Mesodermal cell (in vitro differentiated cells): ENCODE results near the gene KREMEN1. TPM values are rescaled to one million over a fixed set of nuclear protein-coding genes. Genes with fewer than 3 reads are reported as not detected.

Experiments used
- H3K27ac ChIP-seq: 2 replicates; pipeline ENCODE4 v1.7.0; 2013; ENCODE audit warnings: mild to moderate bottlenecking, low read depth, low read length, moderate library complexity; ENCODE audit not compliant: severe bottlenecking
- H3K36me3 ChIP-seq: 2 replicates; pipeline ENCODE4 v1.7.1; 2013; ENCODE audit warnings: mild to moderate bottlenecking, low read length, moderate library complexity; ENCODE audit not compliant: control insufficient read depth, insufficient read depth
- H3K4me1 ChIP-seq: one replicate; pipeline ENCODE4 v1.7.1; 2013; ENCODE audit warnings: mild to moderate bottlenecking, low read length; ENCODE audit not compliant: insufficient read depth, control insufficient read depth, poor library complexity, severe bottlenecking
- H3K4me3 ChIP-seq: 2 replicates; pipeline ENCODE4 v1.7.0; 2013; ENCODE audit warnings: low read length, control low read depth, mild to moderate bottlenecking; ENCODE audit not compliant: insufficient read depth, poor library complexity, severe bottlenecking; ENCODE audit errors: extremely low read depth
- H3K9me3 ChIP-seq: 2 replicates; pipeline ENCODE4 v1.7.1; 2013; ENCODE audit warnings: mild to moderate bottlenecking, low read length, moderate library complexity; ENCODE audit not compliant: control insufficient read depth
- WGBS, 2 experiments: methylation state at CpG; one replicate each; pipeline ENCODE4 v1.1.5; 2013; ENCODE audit warnings: missing lambda C conversion rate in 2 of 2; ENCODE audit not compliant: insufficient coverage in 2 of 2; 5-methylcytosine and 5-hydroxymethylcytosine counted together
- polyA plus RNA-seq, 2 experiments: library from polyadenylated mRNA; stranded (reverse); fragments of 50-300 nt; gene quantifications; one replicate each; pipeline ENCODE4 v1.2.3, GENCODE V29; 2013

KREMEN1 gene, protein sequence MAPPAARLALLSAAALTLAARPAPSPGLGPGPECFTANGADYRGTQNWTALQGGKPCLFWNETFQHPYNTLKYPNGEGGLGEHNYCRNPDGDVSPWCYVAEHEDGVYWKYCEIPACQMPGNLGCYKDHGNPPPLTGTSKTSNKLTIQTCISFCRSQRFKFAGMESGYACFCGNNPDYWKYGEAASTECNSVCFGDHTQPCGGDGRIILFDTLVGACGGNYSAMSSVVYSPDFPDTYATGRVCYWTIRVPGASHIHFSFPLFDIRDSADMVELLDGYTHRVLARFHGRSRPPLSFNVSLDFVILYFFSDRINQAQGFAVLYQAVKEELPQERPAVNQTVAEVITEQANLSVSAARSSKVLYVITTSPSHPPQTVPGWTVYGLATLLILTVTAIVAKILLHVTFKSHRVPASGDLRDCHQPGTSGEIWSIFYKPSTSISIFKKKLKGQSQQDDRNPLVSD
- polyA plus RNA-seq (2013, experiment 1 of 2): 21.5 TPM
- polyA plus RNA-seq (2013, experiment 2 of 2): 15.1 TPM

DNA sequence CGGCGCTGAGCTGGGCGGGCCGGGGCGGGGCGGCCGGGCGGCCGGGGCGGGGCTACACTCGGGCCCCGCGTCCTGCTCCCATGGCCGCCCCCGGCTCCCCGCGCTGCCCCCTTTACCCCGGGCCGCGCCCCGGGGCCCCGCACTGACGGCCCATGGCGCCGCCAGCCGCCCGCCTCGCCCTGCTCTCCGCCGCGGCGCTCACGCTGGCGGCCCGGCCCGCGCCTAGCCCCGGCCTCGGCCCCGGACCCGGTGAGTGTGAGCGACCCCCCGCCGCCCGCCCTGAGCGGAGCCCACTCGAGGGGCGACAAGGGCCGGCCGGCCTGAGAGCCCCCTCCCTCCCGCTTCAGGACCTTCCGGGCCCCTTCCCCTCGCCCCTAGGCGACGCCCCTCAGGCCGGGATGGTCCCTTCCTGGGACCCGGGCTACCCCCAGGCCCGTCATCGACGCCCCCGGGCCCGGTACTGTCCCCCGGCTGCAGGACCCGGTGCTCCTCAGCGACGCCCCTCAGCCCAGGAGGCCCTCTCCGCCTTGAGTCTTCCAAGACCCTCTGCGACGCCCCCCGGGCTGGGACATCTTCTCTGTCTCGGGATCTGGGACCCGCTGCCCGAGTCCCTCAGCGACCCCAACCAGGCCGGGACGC lies at the start of gene KREMEN1:
Gene KREMEN1, plus strand, starts transcription at position 57 of the 639 bp plus-strand sequence. Its CDS starts 96 bp downstream, at position 153.
- peaks cover 5% of the 10 kb centered on the region for H3K4me1 ChIP-seq
- H3K36me3 ChIP-seq: no peaks in the 10 kb centered on the region
- H3K9me3 ChIP-seq: no peaks in the 10 kb centered on the region
- H3K4me3 ChIP-seq: peak within 1 kb of the TSS; percentile 60
- WGBS, 2 experiments: 0 to 1% methylated on average over 38 to 58 of the region's 76 CpGs
- H3K27ac ChIP-seq: no peak within 1 kb of the TSS

DNA sequence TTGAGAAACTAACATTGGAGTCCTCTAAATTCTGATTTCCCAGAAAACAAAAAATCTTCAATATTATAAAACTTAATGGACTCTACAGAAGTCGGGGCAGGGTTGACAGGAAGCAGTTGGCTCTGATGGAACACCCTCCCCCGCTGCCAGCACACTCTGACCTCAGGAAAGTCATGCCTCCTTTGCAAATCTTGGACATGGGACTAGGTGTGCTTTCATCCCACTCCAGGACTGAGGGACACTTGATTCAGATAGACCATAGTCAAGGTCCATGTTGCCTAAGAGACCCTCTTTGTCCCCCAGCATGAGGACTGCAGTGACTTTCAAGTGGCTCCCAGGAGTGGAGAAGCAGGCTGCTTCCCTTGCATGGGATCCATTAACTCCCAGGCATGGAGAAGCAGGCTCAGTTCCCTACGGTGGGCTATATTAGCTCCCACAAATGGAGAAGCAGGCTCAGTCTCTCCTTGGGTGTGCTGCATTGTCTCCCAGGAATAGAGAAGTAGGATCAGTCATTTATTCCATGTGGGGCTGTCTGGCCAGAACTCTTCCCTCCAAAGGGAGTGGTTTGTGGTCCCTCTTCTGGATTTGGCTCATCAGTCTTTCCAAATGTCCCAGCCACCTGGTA lies 49.6 kb upstream of the KREMEN1 start:
- H3K36me3 ChIP-seq: peaks cover 16% of the 10 kb centered on the region
- H3K4me1 ChIP-seq: peaks cover 19% of the 10 kb centered on the region
- no peak overlapping the region for H3K4me3 ChIP-seq
- no peak overlapping the region for H3K27ac ChIP-seq
- 87 to 100% methylated on average over 2 to 3 of the region's 3 CpGs for WGBS, 2 experiments
- H3K9me3 ChIP-seq: peaks cover 3% of the 10 kb centered on the region

DNA sequence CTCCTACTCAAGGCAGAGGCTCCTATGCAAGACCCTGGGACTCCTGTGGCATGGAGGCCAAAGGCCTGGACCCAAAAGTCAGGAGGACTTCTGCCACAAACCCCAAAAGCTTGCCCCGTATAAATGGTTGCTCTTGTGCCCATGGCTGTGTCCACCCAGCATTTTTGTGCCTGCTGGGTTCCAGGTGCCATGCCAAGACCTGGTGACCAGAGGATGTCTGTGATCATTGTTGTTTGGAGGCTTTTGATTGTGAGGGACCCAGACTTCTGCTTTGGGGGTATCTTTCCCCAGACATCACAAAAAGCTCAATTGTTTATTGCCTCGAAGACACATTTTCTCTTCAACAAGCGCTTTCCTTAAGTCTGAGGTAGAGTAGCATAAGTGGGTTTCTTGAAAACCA lies 46.3 kb upstream of the KREMEN1 start:
- 98 to 100% methylated on average over 1 to 3 of the region's 3 CpGs for WGBS, 2 experiments
- H3K27ac ChIP-seq: no peak overlapping the region
- H3K9me3 ChIP-seq: no peaks in the 10 kb centered on the region
- peaks cover 37% of the 10 kb centered on the region for H3K4me1 ChIP-seq
- no peak overlapping the region for H3K4me3 ChIP-seq
- peaks cover 11% of the 10 kb centered on the region for H3K36me3 ChIP-seq

DNA sequence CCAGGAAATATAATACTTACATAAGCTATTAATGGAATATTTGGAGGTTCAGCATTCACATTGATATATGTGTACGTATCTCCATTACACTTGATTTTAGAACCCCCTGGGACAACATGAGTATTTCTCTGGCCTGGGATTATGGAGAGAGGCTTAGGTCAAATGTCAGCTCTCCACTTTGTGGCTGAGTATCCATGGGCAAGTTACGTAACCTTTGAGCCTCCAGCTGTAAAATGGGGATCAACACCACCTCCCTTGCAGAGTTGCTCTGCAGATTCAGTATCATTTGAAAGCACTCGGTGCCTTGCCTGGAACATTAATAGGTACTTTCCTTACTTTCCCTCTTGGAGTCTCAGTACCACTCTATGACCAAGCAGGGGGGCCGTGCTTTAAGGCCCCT lies 44.4 kb upstream of the KREMEN1 start:
- 90 to 93% methylated on average over 3 of the region's 4 CpGs for WGBS, 2 experiments
- Histone ChIP-seq H3K9me3 (no peaks in the 10 kb centered on the region), H3K4me3 (no peak overlapping the region), H3K27ac (no peak overlapping the region), H3K36me3 (peaks cover 11% of the 10 kb centered on the region), H3K4me1 (peaks cover 40% of the 10 kb centered on the region)

DNA sequence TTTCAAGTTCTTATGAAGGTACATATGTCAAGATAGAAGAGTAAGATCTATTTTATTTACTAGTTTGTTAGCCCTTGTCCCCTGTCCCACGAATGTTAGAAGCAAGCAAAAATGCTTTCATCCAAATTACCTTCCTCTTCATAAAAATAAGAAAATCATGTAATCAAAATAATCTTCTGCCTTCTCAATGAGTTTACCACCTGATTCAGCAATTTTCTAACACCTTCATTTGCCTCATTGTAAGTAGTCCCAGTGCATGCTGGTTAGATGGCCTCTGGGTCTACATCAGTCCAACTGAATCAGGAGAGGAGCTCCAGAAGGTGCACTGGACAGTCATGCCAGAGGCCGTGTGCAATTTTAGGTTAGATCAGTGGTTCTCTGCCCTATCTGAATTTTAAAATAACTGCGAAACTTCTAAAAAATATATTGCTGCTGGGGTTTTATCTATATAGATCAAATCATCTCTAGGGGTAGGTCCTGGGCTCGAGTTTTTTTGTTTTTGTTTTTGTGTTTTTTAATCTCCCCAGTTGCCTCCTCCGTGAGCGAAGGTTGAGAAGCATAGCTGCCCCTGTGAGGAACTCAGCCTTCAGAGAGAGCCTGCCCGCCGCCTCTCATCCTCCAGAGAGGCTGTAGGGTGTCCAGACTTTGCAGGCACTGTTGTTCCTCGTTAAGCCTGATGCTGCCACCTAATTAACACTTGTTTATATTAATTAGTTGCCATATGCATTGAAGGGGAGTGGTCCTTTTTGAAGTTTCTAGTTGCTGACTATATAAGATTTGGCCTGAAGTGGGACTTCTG lies 43.4 kb upstream of the KREMEN1 start:
- Histone ChIP-seq H3K36me3 (peaks cover 11% of the 10 kb centered on the region), H3K4me3 (no peak overlapping the region), H3K9me3 (no peaks in the 10 kb centered on the region), H3K27ac (peak overlapping the region; percentile 99), H3K4me1 (peaks cover 36% of the 10 kb centered on the region)
- WGBS, 2 experiments: 70 to 87% methylated on average over 3 to 5 of the region's 9 CpGs

DNA sequence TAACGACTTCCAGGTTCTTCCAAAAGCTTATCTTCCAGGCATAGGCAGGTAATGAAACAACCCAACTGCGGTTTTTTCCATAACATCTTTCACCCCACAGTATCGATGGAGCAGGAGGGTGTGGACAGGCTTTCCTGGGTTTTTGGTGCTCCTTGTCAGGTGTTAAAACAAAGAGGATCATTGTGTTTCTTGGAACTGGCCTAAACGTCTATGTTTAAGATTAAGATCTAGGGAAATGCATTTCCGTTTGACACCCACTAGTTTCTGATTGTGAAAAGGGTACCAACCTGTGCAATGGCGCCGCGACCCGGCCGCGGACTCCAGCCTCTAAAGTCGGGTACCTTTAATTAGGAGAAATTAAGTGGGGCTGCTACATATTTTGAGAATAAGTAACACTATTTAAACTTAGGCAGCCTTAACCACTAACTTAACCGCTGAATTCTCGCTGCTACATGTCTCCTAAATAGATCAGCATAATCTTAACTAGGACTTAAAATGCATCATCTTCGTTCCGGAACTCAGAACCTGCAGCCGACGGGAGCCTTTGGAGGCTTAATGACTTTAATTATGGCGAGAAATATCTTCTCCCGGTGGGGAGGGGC lies 42.7 kb upstream of the KREMEN1 start:
- peaks cover 35% of the 10 kb centered on the region for H3K4me1 ChIP-seq
- H3K4me3 ChIP-seq: peak overlapping the region; percentile 35
- 4 to 14% methylated on average over 4 to 9 of the region's 20 CpGs for WGBS, 2 experiments
- peak overlapping the region; percentile 99 for H3K27ac ChIP-seq
- H3K36me3 ChIP-seq: peaks cover 11% of the 10 kb centered on the region
- H3K9me3 ChIP-seq: no peaks in the 10 kb centered on the region

DNA sequence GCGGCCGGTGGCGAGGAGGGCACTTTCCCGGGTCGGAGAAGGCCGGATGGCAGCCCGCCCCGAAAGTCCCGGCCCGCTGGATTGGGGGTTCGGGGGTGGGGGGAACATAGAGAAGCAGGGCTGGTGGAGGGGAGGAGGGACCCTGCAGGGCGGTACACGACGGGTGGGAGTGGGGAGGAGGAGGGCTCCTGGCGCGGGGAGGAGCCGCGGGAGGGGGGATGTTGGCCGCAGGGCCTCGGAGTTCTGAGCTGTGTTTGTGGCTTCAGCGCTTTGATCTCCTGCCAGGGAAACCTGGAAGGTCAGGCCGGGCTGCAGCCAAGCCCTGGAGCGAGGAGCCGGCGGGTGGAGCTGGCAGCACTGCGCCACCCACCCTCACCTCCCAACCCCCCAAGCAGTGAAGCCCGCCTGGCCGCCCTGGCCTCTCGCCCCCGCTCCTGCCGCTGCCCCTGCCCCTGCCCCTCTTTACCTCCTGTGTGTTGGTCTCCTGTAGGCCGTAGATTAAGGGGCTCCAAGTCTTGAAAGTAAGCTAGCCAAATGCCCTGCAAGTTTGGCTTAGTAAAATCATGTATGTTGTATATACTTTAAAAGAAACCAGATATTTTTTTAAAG lies 42.1 kb upstream of the KREMEN1 start:
- Histone ChIP-seq H3K36me3 (peaks cover 11% of the 10 kb centered on the region), H3K4me3 (peak overlapping the region; percentile 35), H3K4me1 (peaks cover 35% of the 10 kb centered on the region), H3K27ac (peak overlapping the region; percentile 99), H3K9me3 (no peaks in the 10 kb centered on the region)
- WGBS, 2 experiments: 0 to 2% methylated on average over 4 to 19 of the region's 32 CpGs

DNA sequence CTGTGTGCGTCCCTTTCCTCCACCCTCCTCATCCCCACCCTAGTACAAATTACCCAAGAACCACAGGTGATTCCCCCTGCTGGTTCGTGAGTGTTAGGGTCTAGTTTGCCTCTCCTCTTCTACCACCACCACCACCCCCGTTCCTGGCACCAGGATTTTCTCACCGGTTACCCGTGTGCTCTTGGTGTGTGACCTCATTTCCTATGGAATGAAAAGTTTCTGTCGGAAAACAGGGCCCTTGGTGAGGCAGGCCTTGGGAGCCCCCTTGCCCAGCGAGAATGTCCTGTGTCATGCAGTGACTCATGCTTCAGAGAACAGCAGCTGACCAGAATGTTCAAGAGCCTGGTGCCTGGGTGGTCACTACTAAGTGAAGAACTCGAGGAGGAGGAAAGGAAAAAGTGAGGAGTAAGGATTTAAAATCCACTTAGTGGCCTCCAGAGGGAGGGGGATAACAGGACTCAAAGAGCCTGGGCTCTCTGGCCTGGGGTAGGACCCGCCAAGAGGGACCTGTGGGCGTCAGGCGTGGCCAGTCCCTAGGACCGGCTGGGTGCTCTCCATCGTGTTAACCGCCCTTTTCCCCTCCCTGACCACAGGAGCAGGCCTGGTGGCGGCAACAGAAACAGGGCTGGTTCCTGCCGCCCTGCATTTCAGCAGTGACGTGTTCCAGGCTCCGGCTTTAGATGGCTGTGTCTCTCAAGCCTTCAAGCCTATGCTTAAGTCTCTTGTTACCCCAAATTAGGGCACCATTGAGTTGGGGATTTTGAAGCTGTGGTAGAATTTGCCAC lies 41.4 kb upstream of the KREMEN1 start:
- peak overlapping the region; percentile 35 for H3K4me3 ChIP-seq
- no peaks in the 10 kb centered on the region for H3K9me3 ChIP-seq
- peak overlapping the region; percentile 99 for H3K27ac ChIP-seq
- peaks cover 6% of the 10 kb centered on the region for H3K36me3 ChIP-seq
- WGBS, 2 experiments: 10 to 34% methylated on average over 14 of the region's 18 CpGs
- H3K4me1 ChIP-seq: peaks cover 35% of the 10 kb centered on the region

DNA sequence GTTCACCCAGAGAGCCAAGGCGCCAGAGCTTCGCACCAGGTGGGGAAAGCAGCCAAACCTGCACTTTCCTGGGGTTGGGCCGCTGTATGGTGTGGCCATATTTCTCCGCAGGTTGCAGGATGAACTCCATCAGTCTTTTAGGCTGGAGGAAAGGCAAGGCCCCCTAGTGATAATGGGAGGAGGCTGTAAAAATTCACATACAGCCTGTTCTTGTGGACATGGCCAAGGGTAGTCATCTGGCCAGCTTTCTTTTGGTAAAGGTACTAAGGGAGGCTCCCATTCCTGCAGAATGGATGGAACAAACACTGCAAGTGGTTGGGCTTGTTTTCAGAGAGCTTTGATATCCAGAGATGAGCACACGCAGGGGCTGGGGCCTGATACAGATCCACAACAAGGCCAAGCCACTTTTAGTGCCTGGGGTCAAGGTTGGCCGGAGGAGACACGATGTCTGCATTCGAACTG lies 40.8 kb upstream of the KREMEN1 start:
- H3K27ac ChIP-seq: peak overlapping the region; percentile 99
- peaks cover 35% of the 10 kb centered on the region for H3K4me1 ChIP-seq
- no peaks in the 10 kb centered on the region for H3K9me3 ChIP-seq
- peak overlapping the region; percentile 16 for H3K4me3 ChIP-seq
- no peaks in the 10 kb centered on the region for H3K36me3 ChIP-seq
- WGBS, 2 experiments: 65 to 71% methylated on average over 6 to 8 of the region's 8 CpGs
